ENCODE results near the gene TPH2.
A peak's percentile ranks its signal among the peaks of the same experiment; 100 is the strongest.

Gene TPH2

GRCh38 chr12:71938728-71939385, at the start of gene TPH2:
TPH2 (plus strand) TSS chr12:71938845; CDS start chr12:71938987, 142 bp downstream.
- DNase-seq = peak; percentile 46 to 55

- no peak for DNase-seq
Measured at GRCh38 chr12:71890475-71890874, 48.2 kb upstream of the TPH2 start.

GRCh38 chr12:71892059-71892458, 46.6 kb upstream of the TPH2 start:
- no peak for DNase-seq

GRCh38 chr12:71896205-71896882, 42.3 kb upstream of the TPH2 start:
- no peak for DNase-seq

GRCh38 chr12:71900091-71900490, 38.6 kb upstream of the TPH2 start:
- no peak for DNase-seq

GRCh38 chr12:71904629-71905028, 34.0 kb upstream of the TPH2 start:
- no peak for DNase-seq

GRCh38 chr12:71935594-71935993, 3.1 kb upstream of the TPH2 start:
- DNase-seq = no peak

GRCh38 chr12:71940068-71940467, 1.4 kb downstream of the TPH2 start:
- no peak for DNase-seq

GRCh38 chr12:71941174-71941573, 2.5 kb downstream of the TPH2 start:
- no peak for DNase-seq

GRCh38 chr12:71942259-71942658, 3.6 kb downstream of the TPH2 start:
- no peak for DNase-seq

GRCh38 chr12:71942703-71943102, 4.1 kb downstream of the TPH2 start:
- no peak for DNase-seq

GRCh38 chr12:71945121-71945520, 6.5 kb downstream of the TPH2 start:
- no peak for DNase-seq

- DNase-seq = no peak
Measured at GRCh38 chr12:71945883-71946282, 7.2 kb downstream of the TPH2 start.

GRCh38 chr12:71947645-71948105, 9.0 kb downstream of the TPH2 start:
- DNase-seq = no peak

- DNase-seq = no peak
Measured at GRCh38 chr12:71948390-71948789, 9.7 kb downstream of the TPH2 start.

- DNase-seq = no peak
Measured at GRCh38 chr12:71949646-71950045, 11.0 kb downstream of the TPH2 start.

GRCh38 chr12:71950404-71950803, 11.8 kb downstream of the TPH2 start:
- no peak for DNase-seq

- no peak for DNase-seq
Measured at GRCh38 chr12:71950819-71951218, 12.2 kb downstream of the TPH2 start.

- DNase-seq = no peak
Measured at GRCh38 chr12:71954083-71954778, 15.6 kb downstream of the TPH2 start.

GRCh38 chr12:71954861-71955260, 16.2 kb downstream of the TPH2 start:
- DNase-seq = no peak

GRCh38 chr12:71955970-71956369, 17.3 kb downstream of the TPH2 start:
- DNase-seq = no peak

GRCh38 chr12:71958056-71958455, 19.4 kb downstream of the TPH2 start:
- no peak for DNase-seq

- no peak for DNase-seq
Measured at GRCh38 chr12:71958457-71958856, 19.8 kb downstream of the TPH2 start.

- DNase-seq = no peak
Measured at GRCh38 chr12:71958993-71959578, 20.4 kb downstream of the TPH2 start.

Measured in stimulated activated CD4-positive, alpha-beta T cell treated with anti-CD3 and anti-CD28 coated beads, Interleukin-2, amount 100 ng/mL, for 24 hours (primary cell).